DMS114 treated with DMSO at 0.1 percent for 48 hours (cell line): Measurements from ENCODE around the gene KIF27.
"Not testable (repeated sequence)": the region's sequence is repeated elsewhere in the genome, so short reads cannot be mapped to it uniquely, and the experiment has no call there.

ENCODE experiments used
- DNase-seq: peaks from one replicate; lab custom pipeline; 2025; ENCODE audit not compliant: unreplicated experiment; lab: John Stamatoyannopoulos, UW

The KIF27 gene

GRCh38 chr9:83817356-83818278 lies 103.6 kb downstream of the KIF27 start, which contains the start of gene GKAP1:
GKAP1 (minus strand) TSS chr9:83817769; CDS start chr9:83806517, 11,252 bp downstream.
- peak; percentile 21 for DNase-seq

- DNase-seq: not testable (repeated sequence)
Observed at GRCh38 chr9:83817011-83817355, 104.2 kb downstream of the KIF27 start.

- not testable (repeated sequence) for DNase-seq
Observed at GRCh38 chr9:83815120-83815519, 106.1 kb downstream of the KIF27 start.

- DNase-seq: not testable (repeated sequence)
Observed at GRCh38 chr9:83809213-83809612, 112.0 kb downstream of the KIF27 start.

GRCh38 chr9:83804454-83804853 lies 116.8 kb downstream of the KIF27 start:
- not testable (repeated sequence) for DNase-seq

GRCh38 chr9:83803941-83804340 lies 117.3 kb downstream of the KIF27 start:
- not testable (repeated sequence) for DNase-seq

GRCh38 chr9:83800236-83801033 lies 120.8 kb downstream of the KIF27 start:
- DNase-seq: no peak

- no peak for DNase-seq
Observed at GRCh38 chr9:83794051-83794450, 127.2 kb downstream of the KIF27 start.

GRCh38 chr9:83792746-83793145 lies 128.5 kb downstream of the KIF27 start:
- DNase-seq: no peak
